SH-SY5Y (cell line): Measurements from ENCODE around the gene RHOBTB3.

Source experiments
- GATA2 ChIP-seq: IDR thresholded peaks from 2 replicates; pipeline ENCODE4 v1.6.1; 2011; ENCODE audit warnings: mild to moderate bottlenecking, low read depth, low read length
- GATA3 ChIP-seq: IDR thresholded peaks from 2 replicates; pipeline ENCODE4 v1.6.1; 2011; ENCODE audit warnings: low read depth, mild to moderate bottlenecking, low read length, moderate library complexity

- no peak for TF ChIP-seq GATA3
- no peak for TF ChIP-seq GATA2
Measured at GRCh38 chr5:95797301-95797700, 66.2 kb downstream of the RHOBTB3 start.
